HG03439 (cell line): ENCODE measurements around the gene SLAMF1.
"Not testable (repeated sequence)": the region's sequence is repeated elsewhere in the genome, so short reads cannot be mapped to it uniquely, and the experiment has no call there.

Source experiments
- ATAC-seq: cut with Tn5 transposase; IDR thresholded peaks from one replicate; pipeline ENCODE4 v1.9.1; 2021; ENCODE audit warnings: mild to moderate bottlenecking, moderate library complexity; ENCODE audit not compliant: unreplicated experiment

Gene SLAMF1

GRCh38 chr1:160665330-160666078 is 18.7 kb upstream of the SLAMF1 start:
- no peak for ATAC-seq

- peak; percentile 52 for ATAC-seq
Observed at GRCh38 chr1:160664573-160665051, 17.8 kb upstream of the SLAMF1 start.

- ATAC-seq = no peak
Observed at GRCh38 chr1:160662910-160663309, 16.1 kb upstream of the SLAMF1 start.

DNA sequence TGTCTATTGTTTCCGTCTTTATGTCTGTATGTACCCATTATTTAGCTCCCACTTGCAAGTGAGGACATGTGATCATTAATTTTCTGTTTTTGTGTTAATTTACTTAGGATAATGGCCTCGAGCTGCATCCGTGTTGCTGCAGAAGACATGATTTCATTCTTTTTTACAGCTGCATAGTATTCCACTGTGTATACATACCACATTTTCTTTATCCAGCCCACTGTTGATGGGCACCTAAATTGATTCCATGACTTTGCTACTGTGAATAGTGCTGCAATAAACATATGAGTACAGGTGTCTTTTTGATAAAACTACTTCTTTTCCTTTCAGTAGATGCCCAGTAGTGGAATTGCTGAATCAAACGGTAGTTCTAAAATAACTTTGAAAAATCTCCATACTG is 12.7 kb upstream of the SLAMF1 start:
- ATAC-seq = no peak

DNA sequence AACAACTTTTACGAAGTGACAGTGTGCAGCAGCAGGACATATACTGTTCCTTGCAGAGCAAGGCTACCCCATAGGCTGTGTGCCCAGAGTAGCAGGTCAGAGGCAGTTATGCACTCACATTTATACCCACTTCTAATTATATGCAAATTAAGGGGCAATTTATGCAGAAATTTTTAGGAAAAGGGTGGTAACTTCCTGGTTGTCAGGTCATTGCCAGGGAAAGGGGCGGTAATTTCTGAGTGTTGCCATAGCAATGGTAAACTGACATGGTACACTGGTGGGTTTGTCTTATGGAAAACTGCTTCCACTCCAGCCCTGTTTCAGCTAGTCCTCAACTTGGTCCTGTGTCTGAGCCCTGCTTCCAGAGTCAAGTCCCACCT is 12.0 kb upstream of the SLAMF1 start:
- no peak for ATAC-seq

DNA sequence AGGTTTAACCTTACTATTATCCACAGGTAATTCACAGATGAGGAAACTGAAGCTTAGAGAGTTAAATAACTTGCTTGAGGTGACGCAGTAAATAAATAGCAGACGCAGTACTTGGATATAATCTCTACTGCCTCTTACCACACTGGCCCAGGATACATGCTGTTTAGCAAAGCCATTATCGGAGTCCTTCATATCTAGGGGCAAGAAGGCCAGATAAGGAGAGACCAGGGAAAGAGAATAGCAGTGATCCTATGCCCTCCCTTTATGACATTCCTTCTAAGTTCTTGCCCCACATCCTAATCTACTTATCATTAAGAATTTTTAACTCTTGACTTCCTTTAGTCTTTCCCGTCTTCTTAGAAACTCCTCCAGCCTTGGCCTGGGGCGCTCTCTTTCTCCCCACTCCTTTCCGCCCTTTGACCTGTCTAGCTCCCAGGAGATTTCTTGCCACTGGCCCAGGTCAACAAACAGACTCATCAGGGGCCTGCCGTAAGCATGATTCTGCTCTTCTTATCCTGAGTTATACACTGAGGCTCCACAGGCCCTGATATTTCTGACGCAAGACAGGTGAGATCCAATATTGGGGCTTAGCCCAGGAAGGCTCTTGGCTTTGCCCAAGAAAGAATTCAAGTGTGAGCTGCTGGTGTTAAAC is 11.4 kb upstream of the SLAMF1 start:
- no peak for ATAC-seq

DNA sequence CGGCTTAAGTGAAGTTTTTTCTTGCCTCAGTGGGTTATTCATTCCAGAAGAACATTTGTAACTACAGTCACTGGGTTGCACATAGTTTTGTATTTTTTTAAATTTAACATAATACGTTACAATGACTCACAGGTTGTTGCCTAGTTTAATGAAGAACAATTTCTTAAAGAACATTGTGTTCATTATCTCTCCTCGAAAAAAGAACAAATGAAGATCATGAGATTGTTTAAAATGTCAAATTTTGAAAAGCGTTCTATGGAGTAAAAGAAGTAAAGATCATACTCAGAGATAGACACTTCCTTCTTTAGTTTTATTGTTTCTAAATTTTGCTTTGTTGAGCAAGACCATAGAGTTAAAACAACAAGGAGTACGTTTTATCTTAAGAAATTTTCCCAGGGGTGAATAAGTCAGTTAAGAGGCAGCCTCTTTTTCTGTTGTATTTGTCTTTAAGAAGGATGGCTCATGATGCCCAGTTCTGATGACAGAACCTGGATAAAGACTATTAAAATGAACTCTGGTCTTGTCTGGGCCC is 10.5 kb upstream of the SLAMF1 start:
- ATAC-seq = no peak

GRCh38 chr1:160656737-160657136 is 9.9 kb upstream of the SLAMF1 start:
- no peak for ATAC-seq

DNA sequence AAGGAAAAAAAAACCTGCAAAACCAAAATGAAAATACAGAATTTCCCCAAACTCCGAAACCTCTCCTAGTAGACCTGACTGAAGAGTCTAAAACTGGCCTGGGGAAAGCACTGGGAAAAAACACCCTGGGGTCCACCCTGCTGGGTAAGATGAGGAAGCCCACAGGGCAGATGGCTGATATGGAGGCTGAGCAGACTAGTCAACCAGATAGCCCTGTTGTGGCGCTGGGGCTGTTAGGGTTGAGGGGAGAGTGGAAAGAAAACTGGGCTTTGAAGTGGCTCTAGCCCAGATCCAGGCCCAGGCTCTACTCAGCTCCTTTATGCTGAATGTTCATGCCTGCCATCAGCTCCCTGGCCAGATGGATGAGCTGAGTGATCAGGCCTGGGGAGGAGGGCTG is 6.8 kb upstream of the SLAMF1 start:
- no peak for ATAC-seq

GRCh38 chr1:160652924-160653619 is 6.2 kb upstream of the SLAMF1 start:
- no peak for ATAC-seq

DNA sequence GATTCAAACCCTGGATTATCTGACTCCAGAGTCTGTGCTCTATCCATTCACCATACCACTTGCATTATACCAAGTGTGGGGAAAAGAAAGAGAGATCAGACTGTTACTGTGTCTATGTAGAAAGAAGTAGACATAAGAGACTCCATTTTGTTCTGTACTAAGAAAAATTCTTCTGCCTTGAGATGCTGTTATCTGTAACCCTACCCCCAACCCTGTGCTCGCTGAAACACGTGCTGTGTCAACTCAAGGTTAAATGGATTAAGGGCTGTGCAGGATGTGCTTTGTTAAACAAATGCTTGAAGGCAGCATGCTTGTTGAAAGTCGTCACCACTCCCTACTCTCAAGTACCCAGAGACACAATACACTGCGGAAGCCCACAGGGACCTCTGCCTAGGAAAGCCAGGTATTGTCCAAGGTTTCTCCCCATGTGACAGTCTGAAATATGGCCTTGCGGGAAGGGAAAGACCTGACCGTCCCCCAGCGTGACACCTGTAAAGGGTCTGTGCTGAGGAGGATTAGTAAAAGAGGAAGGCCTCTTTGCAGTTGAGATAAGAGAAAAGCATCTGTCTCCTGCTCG is 5.3 kb upstream of the SLAMF1 start:
- not testable (repeated sequence) for ATAC-seq

GRCh38 chr1:160651433-160652064 is 4.7 kb upstream of the SLAMF1 start:
- no peak for ATAC-seq

DNA sequence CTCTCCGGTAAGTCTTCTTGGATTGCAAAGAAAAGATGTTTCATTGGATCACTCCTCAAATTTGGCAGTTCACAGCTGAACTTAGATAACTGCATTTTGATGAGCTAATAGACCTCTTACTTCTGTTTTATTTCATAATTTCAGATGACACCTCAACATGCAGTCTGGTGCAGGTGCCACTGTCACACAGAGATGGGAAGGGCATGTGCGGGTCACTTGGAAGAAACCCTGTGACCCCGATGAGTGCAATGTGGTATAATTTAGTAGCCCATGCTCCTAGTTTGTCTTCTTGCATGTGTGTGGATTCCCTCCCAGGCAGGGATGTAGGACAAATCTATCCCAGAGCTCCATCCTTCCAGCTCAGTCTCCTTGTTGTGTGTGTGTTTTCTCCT is 481 bp upstream of the SLAMF1 start:
- no peak for ATAC-seq

GRCh38 chr1:160646180-160646579 is 664 bp downstream of the SLAMF1 start:
- ATAC-seq = no peak

- no peak for ATAC-seq
Observed at GRCh38 chr1:160645386-160646130, 1.3 kb downstream of the SLAMF1 start.

DNA sequence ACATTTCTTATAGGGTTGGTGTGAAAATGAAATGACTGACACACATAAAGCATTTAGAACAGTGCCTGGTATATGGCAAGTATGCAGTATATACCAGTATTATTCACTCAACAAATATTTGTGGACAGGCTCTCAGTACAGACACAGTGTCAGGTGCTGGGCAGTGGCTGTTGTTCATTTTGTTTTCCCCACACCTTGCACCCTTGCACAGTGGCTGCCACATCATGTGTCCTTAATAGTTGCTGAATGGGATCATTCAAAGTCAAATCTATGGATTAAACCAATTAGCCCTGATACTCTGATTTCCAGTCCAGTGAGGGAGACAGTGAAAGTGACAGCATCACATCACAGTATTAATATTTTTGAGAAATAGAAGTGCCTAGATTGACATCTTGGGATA is 2.4 kb downstream of the SLAMF1 start:
- no peak for ATAC-seq

- ATAC-seq = no peak
Observed at GRCh38 chr1:160643138-160643537, 3.7 kb downstream of the SLAMF1 start.

DNA sequence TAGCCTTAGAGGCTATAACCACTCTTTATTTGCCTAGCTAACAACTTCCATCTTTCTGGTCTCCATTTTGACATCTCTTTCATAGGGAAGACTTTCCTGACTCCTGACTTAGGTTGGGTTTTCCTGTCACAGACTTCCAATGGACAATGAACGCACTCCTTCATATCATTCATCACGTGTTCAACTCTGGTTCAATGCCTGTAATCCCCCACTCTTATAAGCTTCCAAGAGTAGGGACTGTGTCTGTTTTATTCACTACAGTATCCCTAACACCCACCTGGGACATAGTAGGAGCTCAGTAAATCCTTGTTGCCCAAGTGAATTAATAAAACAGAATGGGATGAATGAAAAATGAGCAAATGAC is 4.6 kb downstream of the SLAMF1 start:
- no peak for ATAC-seq

DNA sequence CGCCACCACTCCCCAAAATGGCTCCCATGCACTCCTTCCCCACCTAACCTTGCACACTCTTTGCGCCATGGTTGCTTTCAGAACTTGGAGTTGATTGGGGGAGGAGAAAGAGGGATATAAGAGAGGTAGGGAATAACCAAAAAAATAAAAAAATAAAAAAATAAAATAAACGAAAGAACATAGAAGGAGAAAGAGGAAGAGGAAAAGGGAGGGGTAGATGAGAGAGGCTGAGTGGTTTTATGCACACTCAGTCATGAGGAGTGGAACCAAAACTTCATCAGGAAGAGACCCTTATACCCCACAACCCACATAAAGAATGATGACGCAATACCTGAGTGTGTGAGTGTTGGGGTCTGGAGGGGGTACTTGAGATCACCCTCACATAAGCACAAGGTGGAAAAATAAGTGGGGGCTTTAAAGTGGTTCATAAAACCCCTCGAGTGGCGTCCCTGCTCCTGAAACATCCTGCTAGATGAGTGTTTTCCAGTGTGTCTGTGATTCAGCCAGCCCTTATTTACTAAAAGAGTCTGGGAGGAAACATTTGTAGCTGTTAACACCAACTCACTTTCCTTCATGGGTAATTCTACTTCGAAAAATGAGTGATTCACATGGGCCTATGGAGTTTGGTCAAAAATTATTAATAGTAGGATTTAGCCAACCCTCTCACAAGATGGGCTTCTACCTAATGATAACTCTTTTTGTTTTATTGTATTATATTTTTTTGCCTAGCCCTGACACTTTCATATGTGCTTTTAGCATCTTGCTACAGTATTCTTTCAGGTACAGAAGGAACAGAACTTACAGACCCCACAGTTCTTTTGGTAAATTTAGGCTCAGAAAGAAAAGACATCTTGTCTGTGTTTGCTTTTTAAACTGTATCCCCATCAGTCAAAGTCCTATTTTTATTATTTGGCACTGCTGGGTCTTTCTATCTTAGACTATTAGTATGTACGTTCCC is 5.2 kb downstream of the SLAMF1 start:
- ATAC-seq = no peak
